IMR-90 (cell line): ENCODE results near the gene ST6GALNAC2. TPM values are rescaled to one million over a fixed set of nuclear protein-coding genes. Genes with fewer than 3 reads are reported as not detected.
"Not testable (repeated sequence)": the region's sequence is repeated elsewhere in the genome, so short reads cannot be mapped to it uniquely, and the experiment has no call there.

Experiments used
- ATAC-seq: fragments of 200-7000 bp; cut with Tn5 transposase; 2 replicates; pipeline ENCODE4 v1.9.1; 2020; ENCODE audit warnings: low read depth, mild to moderate bottlenecking, moderate library complexity
- BruUV-seq: library from RNA; stranded (reverse); fragments of 400-500 nt; replicated peaks from 2 replicates; lab custom pipeline; 2021; lab: Mats Ljungman, UMichigan
- CTCF ChIA-PET: fragments of 300-600 bp; formaldehyde crosslinking; extraction: SDS; loops from one replicate; lab custom pipeline; 2021; ENCODE audit warnings: antibody characterized with exemption; lab: Yijun Ruan, JAX
- POLR2A ChIA-PET: fragments of 300-600 bp; sonication (Branson Sonifier 250); formaldehyde crosslinking; loops from one replicate; lab custom pipeline; 2022; ENCODE audit warnings: antibody characterized with exemption; ENCODE audit not compliant: unreplicated experiment; lab: Charles Lee
- DNase-seq: peaks from one replicate; pipeline ENCODE4 v3.0.0; 2013
- H2AFZ ChIP-seq: replicated peaks from 2 replicates; pipeline ENCODE3; 2013; ENCODE audit warnings: low read length, mild to moderate bottlenecking; ENCODE audit not compliant: poor library complexity
- H2AK5ac ChIP-seq: 2 replicates; pipeline ENCODE4 v1.6.1; 2013; ENCODE audit warnings: low read depth, low read length, inconsistent platforms
- H2AK9ac ChIP-seq: replicated peaks from 2 replicates; pipeline ENCODE3; 2013; ENCODE audit warnings: mild to moderate bottlenecking, low read depth, low read length, moderate library complexity; ENCODE audit not compliant: poor library complexity
- H2BK120ac ChIP-seq: 2 replicates; pipeline ENCODE4 v1.6.1; 2013; ENCODE audit warnings: low read depth, low read length, inconsistent platforms
- H2BK15ac ChIP-seq: 3 replicates; pipeline ENCODE4 v1.6.1; 2013; ENCODE audit warnings: low read depth, low read length, inconsistent platforms
- H2BK20ac ChIP-seq: 2 replicates; pipeline ENCODE4 v1.6.1; 2013; ENCODE audit warnings: low read depth, mild to moderate bottlenecking, inconsistent platforms, low read length, moderate library complexity
- H2BK5ac ChIP-seq: 2 replicates; pipeline ENCODE4 v1.6.1; 2013; ENCODE audit warnings: mild to moderate bottlenecking, low read depth, low read length, inconsistent platforms; ENCODE audit not compliant: poor library complexity, severe bottlenecking
- H3K14ac ChIP-seq: replicated peaks from 2 replicates; pipeline ENCODE4 v1.6.1; 2013; ENCODE audit warnings: low read depth, low read length, inconsistent platforms
- H3K18ac ChIP-seq: 2 replicates; pipeline ENCODE4 v1.6.1; 2013; ENCODE audit warnings: low read depth, low read length, control low read depth
- H3K23ac ChIP-seq: 2 replicates; pipeline ENCODE4 v1.6.1; 2013; ENCODE audit warnings: low read depth, low read length, inconsistent platforms
- H3K27ac ChIP-seq: 2 replicates; pipeline ENCODE4 v1.5.1; 2013; ENCODE audit warnings: mild to moderate bottlenecking, control low read depth, low read length; ENCODE audit not compliant: insufficient read depth
- H3K27me3 ChIP-seq: 2 replicates; pipeline ENCODE4 v1.6.1; 2013; ENCODE audit warnings: low read length; ENCODE audit not compliant: control insufficient read depth, insufficient read depth
- H3K36me3 ChIP-seq: 2 replicates; pipeline ENCODE4 v1.6.1; 2013; ENCODE audit warnings: low read length, mixed read lengths; ENCODE audit not compliant: control insufficient read depth, insufficient read depth
- H3K4ac ChIP-seq: 2 replicates; pipeline ENCODE4 v1.6.1; 2013; ENCODE audit warnings: low read depth, low read length, inconsistent platforms
- H3K4me1 ChIP-seq: 2 replicates; pipeline ENCODE4 v1.6.1; 2013; ENCODE audit warnings: low read length, mixed read lengths; ENCODE audit not compliant: control insufficient read depth, insufficient read depth
- H3K4me2 ChIP-seq: 2 replicates; pipeline ENCODE4 v1.6.1; 2013; ENCODE audit warnings: low read depth, mild to moderate bottlenecking, control low read depth, low read length, moderate library complexity
- H3K4me3 ChIP-seq: 2 replicates; pipeline ENCODE4 v1.5.1; 2013; ENCODE audit warnings: low read depth, mild to moderate bottlenecking, control low read depth, low read length, moderate library complexity; ENCODE audit not compliant: insufficient read depth
- H3K56ac ChIP-seq: 2 replicates; pipeline ENCODE4 v1.6.1; 2013; ENCODE audit warnings: low read length, inconsistent platforms; ENCODE audit not compliant: insufficient read depth; ENCODE audit errors: extremely low read depth
- H3K79me1 ChIP-seq, 2 experiments: 2 replicates each; pipeline ENCODE4 v1.6.1; 2013; ENCODE audit warnings: low read length in 2 of 2, inconsistent platforms in 1 of 2, low read depth in 1 of 2
- H3K9ac ChIP-seq: 2 replicates; pipeline ENCODE4 v1.6.1; 2013; ENCODE audit warnings: low read depth, low read length, control low read depth
- H3K9me1 ChIP-seq: 2 replicates; pipeline ENCODE4 v1.6.1; 2013; ENCODE audit warnings: low read length, inconsistent platforms; ENCODE audit not compliant: insufficient read depth
- H3K9me3 ChIP-seq: 2 replicates; pipeline ENCODE4 v1.6.1; 2013; ENCODE audit warnings: low read length; ENCODE audit not compliant: control insufficient read depth, insufficient read depth
- H4K20me1 ChIP-seq: 2 replicates; pipeline ENCODE4 v1.6.1; 2013; ENCODE audit warnings: low read length, inconsistent platforms; ENCODE audit not compliant: insufficient read depth
- H4K5ac ChIP-seq: 2 replicates; pipeline ENCODE4 v1.6.1; 2013; ENCODE audit warnings: mild to moderate bottlenecking, low read depth, low read length, control low read depth
- H4K8ac ChIP-seq, 2 experiments: 2 replicates each; pipeline ENCODE4 v1.6.1; 2013; ENCODE audit warnings: low read depth in 2 of 2, low read length in 2 of 2, control low read depth in 1 of 2, inconsistent platforms in 1 of 2
- H4K91ac ChIP-seq: 2 replicates; pipeline ENCODE4 v1.6.1; 2013; ENCODE audit warnings: low read depth, low read length, inconsistent platforms; ENCODE audit not compliant: insufficient read depth
- WGBS, 2 experiments: methylation state at CpG; one replicate each; pipeline versions ENCODE4 v1.1.5 to v1.1.7; 2013; ENCODE audit warnings: missing lambda C conversion rate in 2 of 2; ENCODE audit not compliant: insufficient read length in 1 of 2; ENCODE audit errors: extremely low coverage in 2 of 2; 5-methylcytosine and 5-hydroxymethylcytosine counted together
- dilution Hi-C: fragments of 300-500 bp; cut with HindIII; formaldehyde crosslinking; loops from one replicate; pipeline ENCODE4 v1.14.3; 2018; ENCODE audit warnings: low sequenced_read_pairs; ENCODE audit not compliant: unreplicated experiment
- in situ Hi-C: fragments of 300-500 bp; cut with MboI; formaldehyde crosslinking; loops from 3 replicates; pipeline ENCODE4 v1.14.3; 2019; ENCODE audit warnings: low sequenced_read_pairs, inconsistent platforms, mixed read lengths
- intact Hi-C: fragments of 100-400 bp; cut with micrococcal nuclease; formaldehyde crosslinking; loops from 2 replicates; pipeline ENCODE4 v1.10.0; 2022
- polyA plus RNA-seq, 3 experiments: library from polyadenylated mRNA; depleted of rRNA; stranded (reverse); fragments of >200 nt; gene quantifications; 2 replicates each; pipeline ENCODE4 v1.2.3, GENCODE V29; 2012; ENCODE audit warnings: low replicate concordance in 1 of 3
- total RNA-seq: library from RNA; depleted of rRNA; stranded (reverse); fragments of >200 nt; gene quantifications from 2 replicates; pipeline ENCODE4 v1.2.3, GENCODE V29; 2012

The ST6GALNAC2 gene
- total and polyA plus RNA-seq, 2 of the 4 experiments (the other 2 are of a cell fraction), result 0.10 TPM; not detected in 1

- in situ Hi-C loops, H3K4ac ChIP-seq, H2AK9ac ChIP-seq, H4K8ac ChIP-seq, H3K23ac ChIP-seq, H2BK15ac ChIP-seq, H3K27me3 ChIP-seq, H4K5ac ChIP-seq, H3K9me3 ChIP-seq, H3K56ac ChIP-seq, ATAC-seq, BruUV-seq, H2AFZ ChIP-seq, H3K27ac ChIP-seq, H3K14ac ChIP-seq, H2BK120ac ChIP-seq, H2BK5ac ChIP-seq, H3K4me3 ChIP-seq, H4K91ac ChIP-seq, H3K18ac ChIP-seq, H3K9me1 ChIP-seq, dilution Hi-C loops, H2AK5ac ChIP-seq, H2BK20ac ChIP-seq, DNase-seq: not testable (repeated sequence)
- peaks cover 17% of the 10 kb centered on the region for H3K36me3 ChIP-seq
- H3K4me1 ChIP-seq, result peaks cover 19% of the 10 kb centered on the region
- H3K9ac ChIP-seq, result peak overlapping the region; percentile 9; the same call in 1 of the 2 replicates
- peaks cover 9 to 51% of the 10 kb centered on the region in 2 experiments for H3K79me1 ChIP-seq
- intact Hi-C loops, result loop anchor here (2.0 to 5.0 kb wide), 2 partner anchors 113 to 151 kb away; partner anchors contain the start of gene MXRA7
- H4K20me1 ChIP-seq, result peaks cover 51% of the 10 kb centered on the region
- ChIA-PET CTCF (interaction anchor here (1.1 to 4.6 kb wide), 2 partner anchors 65 to 154 kb away, joined by 3 to 19 read pairs; no protein-coding TSS in a partner anchor), POLR2A (interaction anchor here (0.6 kb wide), 1 partner anchor 292 kb away, joined by 3 read pairs; no protein-coding TSS in a partner anchor)
- H3K4me2 ChIP-seq, result peak overlapping the region; percentile 64
- 100% methylated on average over 1 of the region's 7 CpGs; no CpG with 5 or more reads in 1 of the 2 experiments for WGBS, 2 experiments
Observed at GRCh38 chr17:76559460-76559859, 26.2 kb downstream of the ST6GALNAC2 start.
